Measurements from ENCODE around the gene PEPD. TPM values are rescaled to one million over a fixed set of nuclear protein-coding genes. Genes with fewer than 3 reads are reported as not detected.
"Not testable (repeated sequence)": the region's sequence is repeated elsewhere in the genome, so short reads cannot be mapped to it uniquely, and the experiment has no call there.

PEPD gene
- polyA plus RNA-seq, 3 donors = 61.5 to 218 (median 171) TPM

DNA sequence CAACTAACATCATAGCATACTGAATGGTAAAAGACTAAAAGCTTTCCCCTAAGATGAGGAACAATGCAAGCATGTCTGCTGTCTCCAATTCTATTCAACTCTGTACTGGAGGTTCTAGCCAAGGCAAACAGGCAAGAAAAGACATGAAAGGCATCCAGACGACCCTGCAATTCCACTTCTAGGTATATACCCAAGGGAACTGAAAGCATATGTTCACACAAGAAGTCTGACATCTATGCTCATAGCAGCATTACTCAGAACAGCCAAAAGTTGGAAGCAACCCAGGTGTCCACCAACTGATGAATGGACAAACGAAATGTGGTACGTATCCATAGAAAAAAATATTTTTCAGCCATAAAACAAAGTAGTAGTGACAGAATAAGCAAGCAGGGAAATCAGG, 39.1 kb downstream of the PEPD start:
- Histone ChIP-seq H3K4me1 (ENCODE audit: control insufficient read depth in 1 of 2, insufficient read depth in 2 of 2, low read length in 2 of 2) (no peaks in the 10 kb centered on the region), H3K79me2 (ENCODE audit: insufficient read depth, low read length) (no peaks in the 10 kb centered on the region), H3K27ac (ENCODE audit: low read depth in 1 of 2, low read length in 2 of 2) (no peak overlapping the region), H3K9me3 (replicated peaks in 1 of 2; ENCODE audit: control insufficient read depth in 1 of 2, insufficient read depth in 1 of 2, low read length in 2 of 2) (peaks cover 0 to 8% of the 10 kb centered on the region in 2 donors), H4K20me1 (ENCODE audit: insufficient read depth, low read length) (no peaks in the 10 kb centered on the region), H3K9ac (ENCODE audit: insufficient read depth, low read length, poor library complexity, severe bottlenecking) (no peak overlapping the region), H2AFZ (ENCODE audit: insufficient read depth, low read depth, low read length, poor library complexity, severe bottlenecking) (no peak overlapping the region), H3K4me2 (replicated peaks; ENCODE audit: extremely low read depth, low read length, poor library complexity, severe bottlenecking) (no peak overlapping the region), H3K27me3 (ENCODE audit: control insufficient read depth in 2 of 2, insufficient read depth in 2 of 2, low read length in 2 of 2) (no peaks in the 10 kb centered on the region), H3K4me3 (replicated peaks in 1 of 3; ENCODE audit: low read depth in 2 of 3, low read length in 3 of 3) (no peak overlapping the region), H3K36me3 (replicated peaks in 1 of 2; ENCODE audit: control insufficient read depth in 1 of 2, insufficient read depth in 2 of 2, low read length in 2 of 2) (peaks cover 1 to 8% of the 10 kb centered on the region in 2 donors)
- H3K36me3 Mint-ChIP-seq = peaks cover 21 to 23% of the 10 kb centered on the region in 2 donors
- peaks cover 10 to 29% (median 14%) of the 10 kb centered on the region in 7 donors for H3K9me3 Mint-ChIP-seq
- H3K4me3 Mint-ChIP-seq = no peak overlapping the region
- no peaks in the 10 kb centered on the region for H3K27me3 Mint-ChIP-seq (ENCODE audit: low read depth in 3 of 3)
- no peaks in the 10 kb centered on the region for H3K4me1 Mint-ChIP-seq
- intact Hi-C loops (cut with micrococcal nuclease) = no loop called here
- DNase-seq = no peak
- H3K27ac Mint-ChIP-seq = no peak overlapping the region
- TF ChIP-seq, protein P1, sequence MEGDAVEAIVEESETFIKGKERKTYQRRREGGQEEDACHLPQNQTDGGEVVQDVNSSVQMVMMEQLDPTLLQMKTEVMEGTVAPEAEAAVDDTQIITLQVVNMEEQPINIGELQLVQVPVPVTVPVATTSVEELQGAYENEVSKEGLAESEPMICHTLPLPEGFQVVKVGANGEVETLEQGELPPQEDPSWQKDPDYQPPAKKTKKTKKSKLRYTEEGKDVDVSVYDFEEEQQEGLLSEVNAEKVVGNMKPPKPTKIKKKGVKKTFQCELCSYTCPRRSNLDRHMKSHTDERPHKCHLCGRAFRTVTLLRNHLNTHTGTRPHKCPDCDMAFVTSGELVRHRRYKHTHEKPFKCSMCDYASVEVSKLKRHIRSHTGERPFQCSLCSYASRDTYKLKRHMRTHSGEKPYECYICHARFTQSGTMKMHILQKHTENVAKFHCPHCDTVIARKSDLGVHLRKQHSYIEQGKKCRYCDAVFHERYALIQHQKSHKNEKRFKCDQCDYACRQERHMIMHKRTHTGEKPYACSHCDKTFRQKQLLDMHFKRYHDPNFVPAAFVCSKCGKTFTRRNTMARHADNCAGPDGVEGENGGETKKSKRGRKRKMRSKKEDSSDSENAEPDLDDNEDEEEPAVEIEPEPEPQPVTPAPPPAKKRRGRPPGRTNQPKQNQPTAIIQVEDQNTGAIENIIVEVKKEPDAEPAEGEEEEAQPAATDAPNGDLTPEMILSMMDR (IDR thresholded peaks at IDR 0.05) = no peak
- no CpG with 5 or more reads among the region's 3 CpGs for WGBS (ENCODE audit: insufficient coverage)

DNA sequence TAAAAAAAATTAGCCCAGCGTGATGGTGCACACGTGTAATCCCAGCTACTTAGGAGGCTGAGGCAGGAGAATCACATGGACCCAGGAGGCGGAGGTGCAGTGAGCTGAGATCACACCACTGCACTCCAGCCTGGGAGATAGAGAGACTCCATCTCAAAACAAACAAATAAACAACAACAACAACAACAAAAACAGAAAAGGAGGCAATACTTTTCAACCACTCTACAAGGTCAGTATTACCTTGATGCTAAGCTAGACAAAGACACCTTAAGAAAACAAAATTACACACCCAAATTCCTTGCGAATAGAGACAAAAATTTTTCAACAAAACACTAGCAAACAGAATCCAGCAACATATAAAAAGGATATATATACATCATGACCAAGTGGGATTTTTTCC, 39.7 kb downstream of the PEPD start:
- H4K20me1 ChIP-seq (ENCODE audit: insufficient read depth, low read length) = no peaks in the 10 kb centered on the region
- TF ChIP-seq, protein P1 (IDR thresholded peaks at IDR 0.05) = no peak
- Mint-ChIP-seq H3K27ac (no peak overlapping the region), H3K4me3 (no peak overlapping the region), H3K9me3 (peaks cover 10 to 29% (median 14%) of the 10 kb centered on the region in 7 donors), H3K36me3 (peaks cover 27 to 29% of the 10 kb centered on the region in 2 donors), H3K27me3 (ENCODE audit: low read depth in 3 of 3) (no peaks in the 10 kb centered on the region), H3K4me1 (no peaks in the 10 kb centered on the region)
- no peaks in the 10 kb centered on the region for H3K79me2 ChIP-seq (ENCODE audit: insufficient read depth, low read length)
- H3K36me3 ChIP-seq (replicated peaks in 1 of 2; ENCODE audit: control insufficient read depth in 1 of 2, insufficient read depth in 2 of 2, low read length in 2 of 2) = peaks cover 6 to 14% of the 10 kb centered on the region in 2 donors
- H3K4me1 ChIP-seq (ENCODE audit: control insufficient read depth in 1 of 2, insufficient read depth in 2 of 2, low read length in 2 of 2) = no peaks in the 10 kb centered on the region
- H3K27ac ChIP-seq (ENCODE audit: low read depth in 1 of 2, low read length in 2 of 2) = no peak overlapping the region
- H3K9me3 ChIP-seq (replicated peaks in 1 of 2; ENCODE audit: control insufficient read depth in 1 of 2, insufficient read depth in 1 of 2, low read length in 2 of 2) = peaks cover 0 to 8% of the 10 kb centered on the region in 2 donors
- H2AFZ ChIP-seq (ENCODE audit: insufficient read depth, low read depth, low read length, poor library complexity, severe bottlenecking) = no peak overlapping the region
- DNase-seq = no peak
- no peak overlapping the region for H3K4me2 ChIP-seq (replicated peaks; ENCODE audit: extremely low read depth, low read length, poor library complexity, severe bottlenecking)
- 100% methylated on average over 1 of the region's 4 CpGs for WGBS (ENCODE audit: insufficient coverage)
- H3K4me3 ChIP-seq (replicated peaks in 1 of 3; ENCODE audit: low read depth in 2 of 3, low read length in 3 of 3) = no peak overlapping the region
- H3K27me3 ChIP-seq (ENCODE audit: control insufficient read depth in 2 of 2, insufficient read depth in 2 of 2, low read length in 2 of 2) = no peaks in the 10 kb centered on the region
- intact Hi-C loops (cut with micrococcal nuclease) = no loop called here
- H3K9ac ChIP-seq (ENCODE audit: insufficient read depth, low read length, poor library complexity, severe bottlenecking) = no peak overlapping the region

DNA sequence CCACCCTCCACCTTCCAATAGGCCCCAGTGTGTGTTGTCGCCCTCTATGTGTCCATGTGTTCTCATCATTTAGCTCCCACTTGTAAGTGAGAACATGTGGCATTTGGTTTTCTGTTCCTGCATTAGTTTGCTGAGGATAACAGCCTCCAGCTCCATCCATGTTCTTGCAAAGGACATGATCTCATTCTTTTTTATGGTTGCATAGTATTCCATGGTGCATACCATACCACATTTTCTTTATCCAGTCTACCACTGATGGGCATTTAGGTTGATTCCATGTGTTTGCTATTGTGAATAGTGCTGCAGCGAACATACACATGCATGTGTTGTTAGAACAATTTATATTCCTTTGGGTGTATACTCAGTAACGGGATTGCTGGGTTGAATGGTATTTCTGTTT, 42.0 kb downstream of the PEPD start:
- H3K79me2 ChIP-seq (ENCODE audit: insufficient read depth, low read length); H3K27ac ChIP-seq (ENCODE audit: low read depth in 1 of 2, low read length in 2 of 2); H3K27ac Mint-ChIP-seq; H3K4me2 ChIP-seq (replicated peaks; ENCODE audit: extremely low read depth, low read length, poor library complexity, severe bottlenecking); H3K4me3 ChIP-seq (replicated peaks in 1 of 3; ENCODE audit: low read depth in 2 of 3, low read length in 3 of 3); DNase-seq; H4K20me1 ChIP-seq (ENCODE audit: insufficient read depth, low read length); H3K4me3 Mint-ChIP-seq; H3K27me3 ChIP-seq (ENCODE audit: control insufficient read depth in 2 of 2, insufficient read depth in 2 of 2, low read length in 2 of 2); intact Hi-C loops (cut with micrococcal nuclease); H3K4me1 Mint-ChIP-seq; H3K4me1 ChIP-seq (ENCODE audit: control insufficient read depth in 1 of 2, insufficient read depth in 2 of 2, low read length in 2 of 2); H3K9me3 ChIP-seq (replicated peaks in 1 of 2; ENCODE audit: control insufficient read depth in 1 of 2, insufficient read depth in 1 of 2, low read length in 2 of 2); H3K27me3 Mint-ChIP-seq (ENCODE audit: low read depth in 3 of 3); H3K9ac ChIP-seq (ENCODE audit: insufficient read depth, low read length, poor library complexity, severe bottlenecking); H2AFZ ChIP-seq (ENCODE audit: insufficient read depth, low read depth, low read length, poor library complexity, severe bottlenecking): not testable (repeated sequence)
- Mint-ChIP-seq H3K9me3 (peaks cover 10 to 26% (median 14%) of the 10 kb centered on the region in 7 donors), H3K36me3 (peaks cover 30 to 31% of the 10 kb centered on the region in 2 donors)
- H3K36me3 ChIP-seq (replicated peaks in 1 of 2; ENCODE audit: control insufficient read depth in 1 of 2, insufficient read depth in 2 of 2, low read length in 2 of 2) = peaks cover 6 to 15% of the 10 kb centered on the region in 2 donors
- no CpG with 5 or more reads among the region's 3 CpGs for WGBS (ENCODE audit: insufficient coverage)
